GM23338 (cell line): Measurements from ENCODE around the gene GATAD2B. TPM values are rescaled to one million over a fixed set of nuclear protein-coding genes. Genes with fewer than 3 reads are reported as not detected.

ENCODE experiments used
- ATAC-seq: fragments of 200-7000 bp; cut with Tn5 transposase; 3 replicates; pipeline ENCODE4 v1.9.1; 2020
- DNase-seq: peaks from one replicate; pipeline ENCODE4 v3.0.0-alpha.2; 2015; ENCODE audit warnings: low spot score
- H2AFZ ChIP-seq: fragments of 200-600 bp; sonication (generic); 2 replicates; pipeline ENCODE4 v1.8.0; 2016; ENCODE audit warnings: antibody characterized with exemption, mild to moderate bottlenecking, moderate library complexity
- H3F3A ChIP-seq: fragments of 200-600 bp; sonication (generic); replicated peaks from 2 replicates; pipeline ENCODE4 v1.8.0; 2017; ENCODE audit warnings: antibody characterized with exemption, mixed run types, low read depth
- H3K27ac ChIP-seq: fragments of 200-600 bp; sonication (generic); 2 replicates; pipeline ENCODE4 v1.6.1; 2016; ENCODE audit warnings: low read depth
- H3K27me3 ChIP-seq: fragments of 200-600 bp; sonication (generic); 2 replicates; pipeline ENCODE4 v1.8.0; 2016; ENCODE audit warnings: mild to moderate bottlenecking, mixed run types, moderate library complexity; ENCODE audit not compliant: insufficient read depth
- H3K36me3 ChIP-seq: fragments of 200-600 bp; sonication (generic); 2 replicates; pipeline ENCODE4 v1.8.0; 2016; ENCODE audit warnings: mild to moderate bottlenecking; ENCODE audit not compliant: insufficient read depth
- H3K4me1 ChIP-seq: fragments of 200-600 bp; sonication (generic); 2 replicates; pipeline ENCODE4 v1.8.0; 2016; ENCODE audit warnings: mild to moderate bottlenecking, moderate library complexity; ENCODE audit not compliant: insufficient read depth
- H3K4me2 ChIP-seq: fragments of 200-600 bp; sonication (generic); 2 replicates; pipeline ENCODE4 v1.7.1; 2017; ENCODE audit warnings: mixed run types
- H3K4me3 ChIP-seq: fragments of 200-600 bp; sonication (generic); 2 replicates; pipeline ENCODE4 v1.6.1; 2016; ENCODE audit warnings: mixed run types
- H3K79me2 ChIP-seq: fragments of 200-600 bp; sonication (generic); replicated peaks from 2 replicates; pipeline ENCODE4 v1.8.0; 2017; ENCODE audit warnings: mild to moderate bottlenecking; ENCODE audit not compliant: insufficient read depth
- H3K9me2 ChIP-seq: fragments of 200-600 bp; sonication (generic); 2 replicates; pipeline ENCODE4 v1.8.0; 2017; ENCODE audit not compliant: insufficient read depth
- H4K20me1 ChIP-seq: fragments of 200-600 bp; sonication (generic); replicated peaks from 2 replicates; pipeline ENCODE4 v1.8.0; 2017; ENCODE audit warnings: mild to moderate bottlenecking; ENCODE audit not compliant: insufficient read depth
- H3K27ac Mint-ChIP-seq: 2 replicates; pipeline ENCODE4 v1.8.0; 2020; ENCODE audit warnings: inconsistent platforms, mild to moderate bottlenecking, moderate library complexity, mixed read lengths
- H3K27me3 Mint-ChIP-seq: 3 replicates; pipeline ENCODE4 v1.8.0; 2022; ENCODE audit warnings: low read depth, mild to moderate bottlenecking, moderate library complexity, mixed read lengths, inconsistent platforms; ENCODE audit not compliant: insufficient read depth, poor library complexity
- H3K36me3 Mint-ChIP-seq: 3 replicates; pipeline ENCODE4 v1.8.0; 2021; ENCODE audit warnings: low read depth, mild to moderate bottlenecking, inconsistent platforms, moderate library complexity, mixed read lengths
- H3K4me1 Mint-ChIP-seq: 3 replicates; pipeline ENCODE4 v1.8.0; 2020; ENCODE audit warnings: mild to moderate bottlenecking, inconsistent platforms, mixed read lengths
- H3K4me3 Mint-ChIP-seq: 3 replicates; pipeline ENCODE4 v1.8.0; 2021; ENCODE audit warnings: moderate library complexity, mild to moderate bottlenecking, inconsistent platforms, mixed read lengths
- H3K9me3 Mint-ChIP-seq: 3 replicates; pipeline ENCODE4 v1.8.0; 2020; ENCODE audit warnings: moderate library complexity, mild to moderate bottlenecking, inconsistent platforms, mixed read lengths
- CREB1 ChIP-seq: fragments of 250-450 bp; sonication (Bioruptor Pico); IDR thresholded peaks from 2 replicates; pipeline ENCODE4 v1.5.0; 2020; ENCODE audit warnings: low read depth, mild to moderate bottlenecking, moderate library complexity
- EZH2 ChIP-seq: fragments of 200-600 bp; sonication (generic); IDR thresholded peaks from one replicate; pipeline ENCODE4 v1.8.0; 2017; ENCODE audit warnings: antibody characterized with exemption, mild to moderate bottlenecking, low read depth; ENCODE audit not compliant: unreplicated experiment
- EZH2phosphoT487 ChIP-seq: fragments of 200-600 bp; sonication (generic); IDR thresholded peaks from one replicate; pipeline ENCODE4 v1.8.1; 2018; ENCODE audit warnings: antibody characterized with exemption; ENCODE audit not compliant: unreplicated experiment
- JUNB ChIP-seq: IDR thresholded peaks from one replicate; pipeline ENCODE4 v1.6.1; 2016; ENCODE audit warnings: antibody characterized with exemption; ENCODE audit not compliant: unreplicated experiment
- NANOG ChIP-seq: IDR thresholded peaks from 2 replicates; pipeline ENCODE4 v1.6.1; 2016; ENCODE audit warnings: antibody characterized with exemption, borderline replicate concordance
- POLR2AphosphoS5 ChIP-seq: IDR thresholded peaks from 2 replicates; pipeline ENCODE4 v1.6.1; 2016; ENCODE audit warnings: antibody characterized with exemption, low read depth
- STAT1 ChIP-seq: IDR thresholded peaks from one replicate; pipeline ENCODE4 v1.6.1; 2016; ENCODE audit warnings: antibody characterized with exemption; ENCODE audit not compliant: unreplicated experiment
- ZNF114 ChIP-seq: fragments of 250-450 bp; sonication (Bioruptor Pico); IDR thresholded peaks from 2 replicates; pipeline ENCODE4 v1.5.0; 2020; ENCODE audit warnings: mild to moderate bottlenecking, moderate library complexity
- ZNF331 ChIP-seq: fragments of 250-450 bp; sonication (Bioruptor Pico); IDR thresholded peaks from 2 replicates; pipeline ENCODE4 v1.5.0; 2020; ENCODE audit warnings: low read depth, mild to moderate bottlenecking, moderate library complexity
- polyA plus RNA-seq: library from polyadenylated mRNA; unstranded; fragments of >200 nt; fragmentation: Nextera tagmentation; extraction: Ambion mirVana; gene quantifications from 2 replicates; pipeline ENCODE4 v1.2.1, GENCODE V29; 2016
- total RNA-seq: library from RNA; depleted of rRNA; stranded (reverse); fragments of >200 nt; shearing (Covaris generic); gene quantifications from 2 replicates; pipeline ENCODE4 v1.2.3, GENCODE V29; 2014
- TF ChIP-seq, protein P1 (sequence below), 2 experiments: fragments of 200-600 bp in 1 of 2; sonication (generic) in 1 of 2; conservative IDR thresholded peaks; 2 replicates each; pipeline versions ENCODE4 v1.5.1 to v1.6.1; 2016 to 2017; ENCODE audit warnings: antibody characterized with exemption in 2 of 2, low read depth in 2 of 2, mild to moderate bottlenecking in 2 of 2, moderate library complexity in 1 of 2
- TF ChIP-seq, protein P2 (sequence below): IDR thresholded peaks from 2 replicates; pipeline ENCODE4 v1.6.1; 2016; ENCODE audit warnings: antibody characterized with exemption
- TF ChIP-seq, protein P3 (sequence below): fragments of 250-450 bp; sonication (Bioruptor Pico); IDR thresholded peaks from 2 replicates; pipeline ENCODE4 v1.5.0; 2020; ENCODE audit warnings: mild to moderate bottlenecking, moderate library complexity

Gene GATAD2B
- total and polyA plus RNA-seq, 2 experiments from 2014 or later, result 5.2 to 17.8 TPM

DNA sequence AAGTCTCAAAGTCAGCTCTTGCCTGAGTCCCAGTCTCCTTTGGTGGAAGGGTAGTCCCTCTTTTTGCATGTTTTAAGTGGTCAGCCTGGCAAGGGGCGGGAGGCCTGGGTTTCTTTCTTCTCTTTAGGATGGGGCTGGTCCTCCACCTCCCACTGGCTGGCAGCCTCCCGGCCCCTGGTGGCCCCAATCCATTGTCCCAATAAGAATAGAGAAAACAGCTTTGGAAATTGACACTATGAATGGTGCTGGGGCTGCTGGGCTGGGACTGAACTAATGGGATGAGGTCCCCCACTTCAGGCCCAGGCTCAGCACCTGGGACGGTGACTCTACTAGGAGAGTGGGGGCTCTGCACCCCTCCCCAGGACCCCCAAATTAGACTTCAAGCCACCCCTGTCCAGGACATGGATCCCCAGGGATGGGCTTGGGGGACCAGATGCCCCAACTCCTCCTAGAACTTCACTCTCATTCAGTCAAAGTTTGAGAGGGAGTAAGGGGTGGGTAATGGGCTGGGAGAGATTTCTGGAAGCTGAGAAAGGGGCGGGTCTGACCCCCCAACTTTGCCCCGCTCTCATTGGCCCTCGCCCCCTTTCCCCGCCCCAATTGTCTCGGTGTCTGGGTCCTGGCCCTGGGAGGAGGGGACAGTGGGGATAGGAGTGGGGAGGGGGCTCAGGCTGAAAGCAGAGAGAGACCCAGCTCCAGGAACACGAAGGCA lies 129.4 kb downstream of the GATAD2B start (continued):
- no peak for TF ChIP-seq ZNF114

DNA sequence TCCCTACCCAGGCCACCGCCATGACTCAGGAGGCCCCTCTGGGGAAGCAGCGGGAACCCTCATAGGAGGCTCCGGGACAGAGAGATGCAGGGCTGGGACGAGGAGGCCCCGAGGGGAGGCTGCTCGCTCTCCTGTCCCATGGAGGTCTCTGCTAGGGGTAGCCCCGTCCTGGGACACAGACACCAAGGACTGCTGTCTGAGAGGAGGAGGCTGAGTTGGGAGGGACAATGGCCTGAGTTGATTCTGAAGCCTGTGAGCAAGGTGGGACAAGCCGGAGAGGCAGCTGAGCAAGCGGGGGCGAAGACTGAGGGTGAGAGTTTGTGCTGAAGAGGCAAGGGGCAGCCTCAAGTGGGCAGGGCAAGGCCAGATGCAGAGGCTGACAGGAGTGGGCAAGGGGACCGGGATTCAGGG lies 130.1 kb downstream of the GATAD2B start:
- peaks cover 19% of the 10 kb centered on the region for H3K27me3 Mint-ChIP-seq
- Histone ChIP-seq H4K20me1 (0 out of 2 replicates have a peak, but pooled peaks cover 3% of the 10 kb centered on the region), H3K4me3 (no peak overlapping the region), H3F3A (0 out of 2 replicates have a peak, but pooled peaks cover 12% of the 10 kb centered on the region), H3K27me3 (no peaks in the 10 kb centered on the region), H3K9me2 (no peaks in the 10 kb centered on the region), H3K79me2 (no peaks in the 10 kb centered on the region), H3K36me3 (no peaks in the 10 kb centered on the region), H3K27ac (no peak overlapping the region), H2AFZ (no peak overlapping the region; the same call in 1 of the 2 replicates), H3K4me1 (peaks cover 19% of the 10 kb centered on the region), H3K4me2 (no peak overlapping the region)
- no peaks in the 10 kb centered on the region for H3K9me3 Mint-ChIP-seq
- H3K27ac Mint-ChIP-seq, result peak overlapping the region; percentile 22; the same call in 1 of the 2 replicates
- peaks cover 34% of the 10 kb centered on the region for H3K4me1 Mint-ChIP-seq
- no peaks in the 10 kb centered on the region for H3K36me3 Mint-ChIP-seq
- ATAC-seq (no peak), DNase-seq (no peak)
- no peak overlapping the region for H3K4me3 Mint-ChIP-seq
- TF ChIP-seq JUNB, result no peak
- TF ChIP-seq EZH2, result no peak
- no peak for TF ChIP-seq NANOG
- TF ChIP-seq, protein P1, sequence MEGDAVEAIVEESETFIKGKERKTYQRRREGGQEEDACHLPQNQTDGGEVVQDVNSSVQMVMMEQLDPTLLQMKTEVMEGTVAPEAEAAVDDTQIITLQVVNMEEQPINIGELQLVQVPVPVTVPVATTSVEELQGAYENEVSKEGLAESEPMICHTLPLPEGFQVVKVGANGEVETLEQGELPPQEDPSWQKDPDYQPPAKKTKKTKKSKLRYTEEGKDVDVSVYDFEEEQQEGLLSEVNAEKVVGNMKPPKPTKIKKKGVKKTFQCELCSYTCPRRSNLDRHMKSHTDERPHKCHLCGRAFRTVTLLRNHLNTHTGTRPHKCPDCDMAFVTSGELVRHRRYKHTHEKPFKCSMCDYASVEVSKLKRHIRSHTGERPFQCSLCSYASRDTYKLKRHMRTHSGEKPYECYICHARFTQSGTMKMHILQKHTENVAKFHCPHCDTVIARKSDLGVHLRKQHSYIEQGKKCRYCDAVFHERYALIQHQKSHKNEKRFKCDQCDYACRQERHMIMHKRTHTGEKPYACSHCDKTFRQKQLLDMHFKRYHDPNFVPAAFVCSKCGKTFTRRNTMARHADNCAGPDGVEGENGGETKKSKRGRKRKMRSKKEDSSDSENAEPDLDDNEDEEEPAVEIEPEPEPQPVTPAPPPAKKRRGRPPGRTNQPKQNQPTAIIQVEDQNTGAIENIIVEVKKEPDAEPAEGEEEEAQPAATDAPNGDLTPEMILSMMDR (conservative IDR thresholded peaks at IDR 0.05; ENCODE audit: low read depth in 2 of 2), result no peak
- TF ChIP-seq CREB1 (CRISPR knock-in tag), result no peak
- TF ChIP-seq STAT1, result no peak
- no peak for TF ChIP-seq ZNF331
- no peak for TF ChIP-seq ZNF114
- TF ChIP-seq, protein P2, sequence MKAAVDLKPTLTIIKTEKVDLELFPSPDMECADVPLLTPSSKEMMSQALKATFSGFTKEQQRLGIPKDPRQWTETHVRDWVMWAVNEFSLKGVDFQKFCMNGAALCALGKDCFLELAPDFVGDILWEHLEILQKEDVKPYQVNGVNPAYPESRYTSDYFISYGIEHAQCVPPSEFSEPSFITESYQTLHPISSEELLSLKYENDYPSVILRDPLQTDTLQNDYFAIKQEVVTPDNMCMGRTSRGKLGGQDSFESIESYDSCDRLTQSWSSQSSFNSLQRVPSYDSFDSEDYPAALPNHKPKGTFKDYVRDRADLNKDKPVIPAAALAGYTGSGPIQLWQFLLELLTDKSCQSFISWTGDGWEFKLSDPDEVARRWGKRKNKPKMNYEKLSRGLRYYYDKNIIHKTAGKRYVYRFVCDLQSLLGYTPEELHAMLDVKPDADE, result no peak
- no peak for TF ChIP-seq POLR2AphosphoS5
- no peak for TF ChIP-seq EZH2phosphoT487
- TF ChIP-seq, protein P3, sequence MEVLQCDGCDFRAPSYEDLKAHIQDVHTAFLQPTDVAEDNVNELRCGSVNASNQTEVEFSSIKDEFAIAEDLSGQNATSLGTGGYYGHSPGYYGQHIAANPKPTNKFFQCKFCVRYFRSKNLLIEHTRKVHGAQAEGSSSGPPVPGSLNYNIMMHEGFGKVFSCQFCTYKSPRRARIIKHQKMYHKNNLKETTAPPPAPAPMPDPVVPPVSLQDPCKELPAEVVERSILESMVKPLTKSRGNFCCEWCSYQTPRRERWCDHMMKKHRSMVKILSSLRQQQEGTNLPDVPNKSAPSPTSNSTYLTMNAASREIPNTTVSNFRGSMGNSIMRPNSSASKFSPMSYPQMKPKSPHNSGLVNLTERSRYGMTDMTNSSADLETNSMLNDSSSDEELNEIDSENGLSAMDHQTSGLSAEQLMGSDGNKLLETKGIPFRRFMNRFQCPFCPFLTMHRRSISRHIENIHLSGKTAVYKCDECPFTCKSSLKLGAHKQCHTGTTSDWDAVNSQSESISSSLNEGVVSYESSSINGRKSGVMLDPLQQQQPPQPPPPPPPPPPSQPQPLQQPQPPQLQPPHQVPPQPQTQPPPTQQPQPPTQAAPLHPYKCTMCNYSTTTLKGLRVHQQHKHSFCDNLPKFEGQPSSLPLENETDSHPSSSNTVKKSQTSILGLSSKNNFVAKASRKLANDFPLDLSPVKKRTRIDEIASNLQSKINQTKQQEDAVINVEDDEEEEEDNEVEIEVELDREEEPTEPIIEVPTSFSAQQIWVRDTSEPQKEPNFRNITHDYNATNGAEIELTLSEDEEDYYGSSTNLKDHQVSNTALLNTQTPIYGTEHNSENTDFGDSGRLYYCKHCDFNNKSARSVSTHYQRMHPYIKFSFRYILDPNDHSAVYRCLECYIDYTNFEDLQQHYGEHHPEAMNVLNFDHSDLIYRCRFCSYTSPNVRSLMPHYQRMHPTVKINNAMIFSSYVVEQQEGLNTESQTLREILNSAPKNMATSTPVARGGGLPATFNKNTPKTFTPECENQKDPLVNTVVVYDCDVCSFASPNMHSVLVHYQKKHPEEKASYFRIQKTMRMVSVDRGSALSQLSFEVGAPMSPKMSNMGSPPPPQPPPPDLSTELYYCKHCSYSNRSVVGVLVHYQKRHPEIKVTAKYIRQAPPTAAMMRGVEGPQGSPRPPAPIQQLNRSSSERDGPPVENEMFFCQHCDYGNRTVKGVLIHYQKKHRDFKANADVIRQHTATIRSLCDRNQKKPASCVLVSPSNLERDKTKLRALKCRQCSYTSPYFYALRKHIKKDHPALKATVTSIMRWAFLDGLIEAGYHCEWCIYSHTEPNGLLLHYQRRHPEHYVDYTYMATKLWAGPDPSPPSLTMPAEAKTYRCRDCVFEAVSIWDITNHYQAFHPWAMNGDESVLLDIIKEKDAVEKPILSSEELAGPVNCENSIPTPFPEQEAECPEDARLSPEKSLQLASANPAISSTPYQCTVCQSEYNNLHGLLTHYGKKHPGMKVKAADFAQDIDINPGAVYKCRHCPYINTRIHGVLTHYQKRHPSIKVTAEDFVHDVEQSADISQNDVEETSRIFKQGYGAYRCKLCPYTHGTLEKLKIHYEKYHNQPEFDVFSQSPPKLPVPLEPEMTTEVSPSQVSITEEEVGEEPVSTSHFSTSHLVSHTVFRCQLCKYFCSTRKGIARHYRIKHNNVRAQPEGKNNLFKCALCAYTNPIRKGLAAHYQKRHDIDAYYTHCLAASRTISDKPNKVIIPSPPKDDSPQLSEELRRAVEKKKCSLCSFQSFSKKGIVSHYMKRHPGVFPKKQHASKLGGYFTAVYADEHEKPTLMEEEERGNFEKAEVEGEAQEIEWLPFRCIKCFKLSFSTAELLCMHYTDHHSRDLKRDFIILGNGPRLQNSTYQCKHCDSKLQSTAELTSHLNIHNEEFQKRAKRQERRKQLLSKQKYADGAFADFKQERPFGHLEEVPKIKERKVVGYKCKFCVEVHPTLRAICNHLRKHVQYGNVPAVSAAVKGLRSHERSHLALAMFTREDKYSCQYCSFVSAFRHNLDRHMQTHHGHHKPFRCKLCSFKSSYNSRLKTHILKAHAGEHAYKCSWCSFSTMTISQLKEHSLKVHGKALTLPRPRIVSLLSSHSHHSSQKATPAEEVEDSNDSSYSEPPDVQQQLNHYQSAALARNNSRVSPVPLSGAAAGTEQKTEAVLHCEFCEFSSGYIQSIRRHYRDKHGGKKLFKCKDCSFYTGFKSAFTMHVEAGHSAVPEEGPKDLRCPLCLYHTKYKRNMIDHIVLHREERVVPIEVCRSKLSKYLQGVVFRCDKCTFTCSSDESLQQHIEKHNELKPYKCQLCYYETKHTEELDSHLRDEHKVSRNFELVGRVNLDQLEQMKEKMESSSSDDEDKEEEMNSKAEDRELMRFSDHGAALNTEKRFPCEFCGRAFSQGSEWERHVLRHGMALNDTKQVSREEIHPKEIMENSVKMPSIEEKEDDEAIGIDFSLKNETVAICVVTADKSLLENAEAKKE, result no peak
